Small intestine (tissue), 7 donors: ENCODE measurements around the gene GALNT11. TPM values are rescaled to one million over a fixed set of nuclear protein-coding genes. Genes with fewer than 3 reads are reported as not detected.
A peak's percentile ranks its signal among the peaks of the same experiment; 100 is the strongest.

Experiments used
- DNase-seq, 2 donors: peaks; one replicate each; pipeline versions ENCODE4 v3.0.0 to v3.0.0-alpha.2; 2013
- FAIRE-seq: peaks from 2 replicates; lab custom pipeline; 2012; peaks lifted over from hg19 to GRCh38; lab: Jason Lieb, UNC
- H3K27ac ChIP-seq, 3 donors: one replicate each; pipeline ENCODE4 v1.5.1; 2013; ENCODE audit warnings: low read length in 2 of 3, mild to moderate bottlenecking in 2 of 3, control low read depth in 1 of 3, inconsistent platforms in 1 of 3, low read depth in 1 of 3, moderate library complexity in 1 of 3
- H3K27me3 ChIP-seq, 3 donors: one replicate each; pipeline ENCODE4 v1.6.1; 2013; ENCODE audit warnings: low read length in 3 of 3, inconsistent platforms in 1 of 3; ENCODE audit not compliant: control insufficient read depth in 3 of 3, insufficient read depth in 3 of 3
- H3K36me3 ChIP-seq, 3 donors: one replicate each; pipeline ENCODE4 v1.6.1; 2013; ENCODE audit warnings: low read length in 3 of 3, inconsistent platforms in 1 of 3, low read depth in 1 of 3, mild to moderate bottlenecking in 1 of 3, moderate library complexity in 1 of 3; ENCODE audit not compliant: control insufficient read depth in 3 of 3, insufficient read depth in 2 of 3
- H3K4me1 ChIP-seq, 3 donors: one replicate each; pipeline ENCODE4 v1.6.1; 2013; ENCODE audit warnings: low read length in 2 of 3, inconsistent platforms in 1 of 3, low read depth in 1 of 3, mild to moderate bottlenecking in 1 of 3, moderate library complexity in 1 of 3; ENCODE audit not compliant: control insufficient read depth in 3 of 3, insufficient read depth in 2 of 3
- H3K4me3 ChIP-seq, 3 donors: one replicate each; pipeline ENCODE4 v1.5.1; 2013; ENCODE audit warnings: low read length in 3 of 3, control low read depth in 1 of 3, inconsistent platforms in 1 of 3, low read depth in 1 of 3, mild to moderate bottlenecking in 1 of 3, moderate library complexity in 1 of 3
- H3K9me3 ChIP-seq, 2 donors: one replicate each; pipeline ENCODE4 v1.6.1; 2013; ENCODE audit warnings: low read depth in 1 of 2, low read length in 1 of 2; ENCODE audit not compliant: control insufficient read depth in 2 of 2, insufficient read depth in 1 of 2
- WGBS, 3 donors: extraction: QIAGEN DNeasy Blood & Tissue Kit; methylation state at CpG; one replicate each; pipeline ENCODE4 v1.1.7; 2013; 5-methylcytosine and 5-hydroxymethylcytosine counted together
- polyA plus RNA-seq, 4 donors: library from polyadenylated mRNA; stranded (reverse) in 3 of 4; unstranded in 1 of 4; fragments of 200-250 nt in 3 of 4; fragments of 120-200 nt in 1 of 4; gene quantifications; one replicate each; pipeline versions ENCODE4 v1.2.1 to v1.2.3, GENCODE V29; 2013
- donor health status: healthy with polysubstance abuse.
- donor health status: control.
- donor health status: control.
- donor health status: Bipolar disorder and iron deficiency.
- donor health status: healthy.

GALNT11 gene
- polyA plus RNA-seq, 4 donors = 8.1 to 39.7 (median 17.6) TPM

DNA sequence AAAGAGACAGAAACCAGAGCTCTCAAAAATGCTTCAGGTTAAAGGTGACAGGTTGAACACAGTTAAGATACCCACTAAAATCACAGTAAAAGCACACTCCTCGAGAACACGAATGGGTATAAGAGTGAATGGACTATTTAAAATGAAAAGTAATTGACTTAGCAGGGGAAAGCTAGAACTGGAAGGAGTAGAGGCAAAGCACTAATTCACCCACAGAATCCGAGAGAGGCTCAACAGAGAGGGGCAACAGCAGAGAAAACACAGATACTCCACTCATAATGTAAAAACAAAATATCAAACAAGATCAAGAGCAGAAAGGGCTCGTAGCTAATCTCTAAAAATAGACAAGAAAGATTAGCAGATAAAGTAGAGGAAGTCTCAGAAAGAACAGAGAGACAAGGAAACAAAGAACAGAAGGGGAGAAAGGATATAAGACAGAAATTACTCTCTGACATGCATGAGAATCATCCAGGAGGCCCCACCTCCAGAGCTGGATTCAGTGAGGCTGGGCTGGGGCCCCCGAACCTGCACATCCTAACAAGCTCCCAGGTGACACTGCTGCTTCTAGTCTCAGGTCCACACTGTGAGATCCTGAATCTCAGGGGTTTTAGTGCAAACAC, 117.6 kb downstream of the GALNT11 start:
- no peak overlapping the region for H3K4me3 ChIP-seq
- H3K27ac ChIP-seq = peak overlapping the region in 1 of 3 donors; percentile 27
- H3K27me3 ChIP-seq = no peaks in the 10 kb centered on the region
- no peaks in the 10 kb centered on the region for H3K9me3 ChIP-seq
- no peaks in the 10 kb centered on the region for H3K4me1 ChIP-seq
- 62 to 85% (median 77%) methylated on average over 5 of the region's 5 CpGs for WGBS, 3 donors
- H3K36me3 ChIP-seq = peaks cover 18 to 55% (median 30%) of the 10 kb centered on the region in 3 donors
- DNase-seq (no peak), FAIRE-seq (no peak)

GRCh38 chr7:152144557-152145245, 119.2 kb downstream of the GALNT11 start:
- Histone ChIP-seq H3K9me3 (no peaks in the 10 kb centered on the region), H3K36me3 (peaks cover 18 to 53% (median 25%) of the 10 kb centered on the region in 3 donors), H3K4me1 (no peaks in the 10 kb centered on the region), H3K4me3 (no peak overlapping the region), H3K27me3 (no peaks in the 10 kb centered on the region), H3K27ac (peak overlapping the region in 1 of 3 donors; percentile 13)
- FAIRE-seq (no peak), DNase-seq (peak in 1 of 2 donors; percentile 3)
- WGBS, 3 donors = 75 to 87% (median 75%) methylated on average over 12 of the region's 12 CpGs

DNA sequence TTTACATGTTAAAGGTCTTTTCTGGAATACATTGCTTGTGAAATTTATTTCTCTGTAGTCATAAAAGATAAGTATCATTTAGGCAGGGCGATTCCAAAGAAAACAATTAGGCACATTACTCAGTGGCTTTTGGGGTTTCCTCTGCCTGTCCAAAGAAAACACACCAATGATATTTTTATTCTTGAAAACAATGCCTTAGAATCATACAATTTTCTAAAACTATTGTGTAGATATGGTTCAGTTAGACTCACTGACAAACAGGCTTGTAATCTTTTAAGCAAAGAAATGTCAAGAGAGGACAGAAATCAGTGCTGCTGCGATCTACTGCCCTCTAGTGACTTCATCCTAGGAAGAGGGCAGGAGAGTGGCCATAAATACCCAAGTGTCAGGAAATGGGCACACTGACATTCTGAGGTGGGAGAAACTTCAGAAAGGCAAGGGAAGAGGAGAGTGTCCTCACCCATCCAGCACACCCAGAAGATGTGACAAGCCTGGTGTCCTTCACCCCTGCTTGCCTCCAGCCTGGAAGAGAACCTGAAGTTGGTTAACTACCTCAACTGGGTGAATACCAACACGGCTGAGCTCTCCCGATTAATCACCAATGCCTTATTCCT, 120.5 kb downstream of the GALNT11 start:
- Histone ChIP-seq H3K9me3 (no peaks in the 10 kb centered on the region), H3K27ac (no peak overlapping the region), H3K4me1 (no peaks in the 10 kb centered on the region), H3K4me3 (no peak overlapping the region), H3K36me3 (peaks cover 23 to 51% (median 25%) of the 10 kb centered on the region in 3 donors), H3K27me3 (no peaks in the 10 kb centered on the region)
- FAIRE-seq = no peak
- DNase-seq = peak; percentile 48 to 58
- WGBS, 3 donors = 72 to 76% (median 74%) methylated on average over 4 of the region's 4 CpGs

DNA sequence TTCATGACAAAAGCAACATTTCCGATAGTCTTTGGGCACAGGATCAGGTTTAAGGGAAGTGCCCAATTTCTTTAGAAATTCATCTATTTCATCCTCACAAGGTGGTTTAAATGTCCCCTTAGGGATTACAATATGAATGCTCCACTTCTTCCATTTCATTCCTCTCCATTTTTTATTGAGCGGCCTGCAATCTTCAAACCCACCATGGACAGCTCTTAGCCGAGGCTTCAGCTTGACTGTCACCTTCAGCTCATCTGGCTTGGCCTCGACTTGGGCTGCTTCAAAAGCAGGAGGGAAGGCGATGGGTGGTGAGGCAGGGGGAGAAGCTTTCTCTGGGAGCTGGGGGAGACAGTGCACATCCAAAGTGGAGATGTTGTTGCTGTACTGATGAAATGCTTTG, 123.2 kb downstream of the GALNT11 start:
- no peak overlapping the region for H3K4me3 ChIP-seq
- no peaks in the 10 kb centered on the region for H3K27me3 ChIP-seq
- peaks cover 21 to 51% (median 36%) of the 10 kb centered on the region in 3 donors for H3K36me3 ChIP-seq
- DNase-seq (no peak), FAIRE-seq (no peak)
- H3K4me1 ChIP-seq = no peaks in the 10 kb centered on the region
- H3K27ac ChIP-seq = no peak overlapping the region
- no peaks in the 10 kb centered on the region for H3K9me3 ChIP-seq
- WGBS, 3 donors = 93 to 94% (median 93%) methylated on average over 5 of the region's 5 CpGs

DNA sequence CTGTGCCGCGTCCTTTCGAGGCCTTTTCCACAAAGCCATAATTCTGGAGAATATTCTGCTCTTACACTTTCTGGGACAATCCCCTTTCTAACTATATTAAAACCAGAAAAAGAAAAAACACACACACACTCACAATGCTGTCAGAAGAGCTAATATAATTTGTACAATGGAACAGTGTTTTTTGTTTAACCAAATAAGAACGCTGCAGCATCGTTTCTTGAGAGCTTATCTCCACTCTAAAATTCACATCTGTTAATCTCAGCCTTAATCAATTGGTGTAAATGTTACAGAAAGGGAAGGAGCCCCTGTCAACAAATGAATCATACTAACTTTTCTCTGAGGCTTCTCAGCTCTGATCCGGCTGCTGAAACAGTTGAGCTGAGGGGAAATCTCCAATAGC, 123.9 kb downstream of the GALNT11 start:
- peaks cover 18 to 54% (median 35%) of the 10 kb centered on the region in 3 donors for H3K36me3 ChIP-seq
- FAIRE-seq = no peak
- H3K9me3 ChIP-seq = no peaks in the 10 kb centered on the region
- no peak overlapping the region for H3K27ac ChIP-seq
- H3K4me1 ChIP-seq = no peaks in the 10 kb centered on the region
- no peak overlapping the region for H3K4me3 ChIP-seq
- no peaks in the 10 kb centered on the region for H3K27me3 ChIP-seq
- no peak for DNase-seq
- 72 to 83% (median 78%) methylated on average over 6 of the region's 6 CpGs for WGBS, 3 donors

- no peaks in the 10 kb centered on the region for H3K27me3 ChIP-seq
- H3K27ac ChIP-seq = no peak overlapping the region
- no peak overlapping the region for H3K4me3 ChIP-seq
- no peak for DNase-seq
- 88 to 98% (median 89%) methylated on average over 5 of the region's 5 CpGs for WGBS, 3 donors
- H3K36me3 ChIP-seq = peaks cover 18 to 52% (median 39%) of the 10 kb centered on the region in 3 donors
- H3K4me1 ChIP-seq = no peaks in the 10 kb centered on the region
- H3K9me3 ChIP-seq = no peaks in the 10 kb centered on the region
- no peak for FAIRE-seq
Measured at GRCh38 chr7:152152267-152152666, 126.8 kb downstream of the GALNT11 start.

DNA sequence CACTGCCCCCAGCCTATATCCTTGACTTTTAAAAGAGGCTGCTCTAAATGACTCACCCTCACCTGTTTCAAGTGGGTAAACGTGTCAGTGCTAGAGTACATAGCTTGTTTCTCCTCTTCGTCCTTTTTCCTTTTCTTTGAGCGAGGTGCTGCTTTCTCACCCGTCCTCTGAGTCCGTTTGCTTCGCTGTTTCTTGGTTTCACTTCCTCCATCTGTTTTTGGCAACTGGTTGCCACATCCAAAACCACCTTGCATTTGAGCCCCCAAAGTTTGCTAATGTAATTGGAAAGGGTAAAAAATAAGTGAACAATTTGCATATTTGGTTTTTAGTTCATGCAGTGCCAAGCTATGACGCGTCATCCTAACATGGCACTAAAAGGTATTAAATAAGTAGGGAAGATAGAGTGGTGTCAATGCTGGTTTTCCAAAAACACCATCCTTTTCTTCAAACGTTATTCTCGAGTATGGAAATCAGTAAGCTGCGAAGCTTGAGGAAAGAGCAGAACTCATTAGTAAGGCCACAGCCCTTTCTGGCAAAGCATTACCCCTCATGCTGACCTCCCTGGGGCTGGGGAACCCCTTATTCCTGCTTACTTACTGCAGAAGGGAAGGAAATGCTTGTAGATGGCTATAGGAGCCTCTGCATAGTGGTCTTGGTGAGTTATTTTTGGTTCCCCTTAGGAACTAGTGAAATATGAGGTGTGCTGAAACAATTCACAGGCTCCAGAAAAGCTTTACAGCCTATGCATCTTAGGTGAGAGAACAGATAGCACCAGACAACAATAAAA, 133.5 kb downstream of the GALNT11 start:
- Histone ChIP-seq H3K4me3 (no peak overlapping the region), H3K9me3 (no peaks in the 10 kb centered on the region), H3K27me3 (no peaks in the 10 kb centered on the region), H3K27ac (peak overlapping the region in 1 of 3 donors; percentile 78), H3K36me3 (peaks cover 18 to 46% (median 44%) of the 10 kb centered on the region in 3 donors), H3K4me1 (no peaks in the 10 kb centered on the region)
- FAIRE-seq (no peak), DNase-seq (no peak)
- 78 to 90% (median 85%) methylated on average over 11 of the region's 11 CpGs for WGBS, 3 donors

GRCh38 chr7:152161171-152161570, 135.7 kb downstream of the GALNT11 start:
- Histone ChIP-seq H3K4me1 (no peaks in the 10 kb centered on the region), H3K36me3 (peaks cover 8 to 41% (median 35%) of the 10 kb centered on the region in 3 donors), H3K9me3 (no peaks in the 10 kb centered on the region), H3K4me3 (no peak overlapping the region), H3K27ac (no peak overlapping the region), H3K27me3 (no peaks in the 10 kb centered on the region)
- FAIRE-seq = no peak
- no peak for DNase-seq
